Measurements from ENCODE around the gene RPTN.
A peak's percentile ranks its signal among the peaks of the same experiment; 100 is the strongest.

Gene RPTN, protein sequence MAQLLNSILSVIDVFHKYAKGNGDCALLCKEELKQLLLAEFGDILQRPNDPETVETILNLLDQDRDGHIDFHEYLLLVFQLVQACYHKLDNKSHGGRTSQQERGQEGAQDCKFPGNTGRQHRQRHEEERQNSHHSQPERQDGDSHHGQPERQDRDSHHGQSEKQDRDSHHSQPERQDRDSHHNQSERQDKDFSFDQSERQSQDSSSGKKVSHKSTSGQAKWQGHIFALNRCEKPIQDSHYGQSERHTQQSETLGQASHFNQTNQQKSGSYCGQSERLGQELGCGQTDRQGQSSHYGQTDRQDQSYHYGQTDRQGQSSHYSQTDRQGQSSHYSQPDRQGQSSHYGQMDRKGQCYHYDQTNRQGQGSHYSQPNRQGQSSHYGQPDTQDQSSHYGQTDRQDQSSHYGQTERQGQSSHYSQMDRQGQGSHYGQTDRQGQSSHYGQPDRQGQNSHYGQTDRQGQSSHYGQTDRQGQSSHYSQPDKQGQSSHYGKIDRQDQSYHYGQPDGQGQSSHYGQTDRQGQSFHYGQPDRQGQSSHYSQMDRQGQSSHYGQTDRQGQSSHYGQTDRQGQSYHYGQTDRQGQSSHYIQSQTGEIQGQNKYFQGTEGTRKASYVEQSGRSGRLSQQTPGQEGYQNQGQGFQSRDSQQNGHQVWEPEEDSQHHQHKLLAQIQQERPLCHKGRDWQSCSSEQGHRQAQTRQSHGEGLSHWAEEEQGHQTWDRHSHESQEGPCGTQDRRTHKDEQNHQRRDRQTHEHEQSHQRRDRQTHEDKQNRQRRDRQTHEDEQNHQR

DNA sequence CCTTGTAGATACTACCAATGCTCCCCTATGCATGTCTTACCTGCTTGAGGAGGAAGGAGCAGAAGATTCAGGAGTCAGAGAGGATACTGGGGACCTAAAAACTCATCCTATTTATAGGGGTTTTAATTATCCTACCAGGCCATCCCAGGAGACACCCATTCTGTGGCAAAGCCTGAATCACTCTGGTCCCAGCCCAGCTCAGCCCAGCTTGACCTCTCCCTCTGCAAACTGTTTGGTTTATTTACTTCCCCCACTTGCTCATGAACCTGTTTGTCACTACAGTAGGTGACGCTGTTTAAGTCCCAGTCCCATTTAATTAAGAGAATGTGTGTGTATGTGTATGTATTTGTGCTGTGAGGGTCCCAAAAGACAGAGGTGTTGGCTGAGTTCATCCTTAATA is at the start of gene RPTN:
TSS of gene RPTN (minus strand) at position 85 of the 400 bp plus-strand sequence. CDS start 1,339 bp downstream, outside the sequence.
- no peak within 1 kb of the TSS for H3K27ac ChIP-seq
- TF ChIP-seq, protein P1, sequence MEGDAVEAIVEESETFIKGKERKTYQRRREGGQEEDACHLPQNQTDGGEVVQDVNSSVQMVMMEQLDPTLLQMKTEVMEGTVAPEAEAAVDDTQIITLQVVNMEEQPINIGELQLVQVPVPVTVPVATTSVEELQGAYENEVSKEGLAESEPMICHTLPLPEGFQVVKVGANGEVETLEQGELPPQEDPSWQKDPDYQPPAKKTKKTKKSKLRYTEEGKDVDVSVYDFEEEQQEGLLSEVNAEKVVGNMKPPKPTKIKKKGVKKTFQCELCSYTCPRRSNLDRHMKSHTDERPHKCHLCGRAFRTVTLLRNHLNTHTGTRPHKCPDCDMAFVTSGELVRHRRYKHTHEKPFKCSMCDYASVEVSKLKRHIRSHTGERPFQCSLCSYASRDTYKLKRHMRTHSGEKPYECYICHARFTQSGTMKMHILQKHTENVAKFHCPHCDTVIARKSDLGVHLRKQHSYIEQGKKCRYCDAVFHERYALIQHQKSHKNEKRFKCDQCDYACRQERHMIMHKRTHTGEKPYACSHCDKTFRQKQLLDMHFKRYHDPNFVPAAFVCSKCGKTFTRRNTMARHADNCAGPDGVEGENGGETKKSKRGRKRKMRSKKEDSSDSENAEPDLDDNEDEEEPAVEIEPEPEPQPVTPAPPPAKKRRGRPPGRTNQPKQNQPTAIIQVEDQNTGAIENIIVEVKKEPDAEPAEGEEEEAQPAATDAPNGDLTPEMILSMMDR (conservative IDR thresholded peaks at IDR 0.05) = no peak
- no peak for TF ChIP-seq ZFX (IDR thresholded peaks at IDR 0.05)

DNA sequence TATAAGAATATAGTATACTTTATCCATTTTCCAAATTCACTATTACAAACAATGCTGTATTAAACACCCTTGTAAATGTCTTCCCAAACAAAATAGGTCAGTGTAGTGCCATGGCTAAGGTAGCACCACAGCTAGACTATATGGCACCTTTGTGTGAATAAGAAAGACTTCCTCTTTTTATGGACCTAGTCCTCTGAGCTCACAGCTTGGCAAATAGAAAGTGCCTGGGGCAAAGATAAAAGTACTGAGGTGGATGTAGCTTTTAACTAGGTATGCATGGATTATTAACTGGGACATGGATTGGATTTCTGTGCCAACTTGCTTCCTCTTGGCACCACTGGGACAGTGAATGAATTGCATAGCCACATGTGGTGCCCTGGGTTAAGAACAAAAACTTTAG is 40.0 kb upstream of the RPTN start:
- TF ChIP-seq, protein P1 (conservative IDR thresholded peaks at IDR 0.05) = no peak
- TF ChIP-seq ZFX (IDR thresholded peaks at IDR 0.05) = no peak
- no peak overlapping the region for H3K27ac ChIP-seq

DNA sequence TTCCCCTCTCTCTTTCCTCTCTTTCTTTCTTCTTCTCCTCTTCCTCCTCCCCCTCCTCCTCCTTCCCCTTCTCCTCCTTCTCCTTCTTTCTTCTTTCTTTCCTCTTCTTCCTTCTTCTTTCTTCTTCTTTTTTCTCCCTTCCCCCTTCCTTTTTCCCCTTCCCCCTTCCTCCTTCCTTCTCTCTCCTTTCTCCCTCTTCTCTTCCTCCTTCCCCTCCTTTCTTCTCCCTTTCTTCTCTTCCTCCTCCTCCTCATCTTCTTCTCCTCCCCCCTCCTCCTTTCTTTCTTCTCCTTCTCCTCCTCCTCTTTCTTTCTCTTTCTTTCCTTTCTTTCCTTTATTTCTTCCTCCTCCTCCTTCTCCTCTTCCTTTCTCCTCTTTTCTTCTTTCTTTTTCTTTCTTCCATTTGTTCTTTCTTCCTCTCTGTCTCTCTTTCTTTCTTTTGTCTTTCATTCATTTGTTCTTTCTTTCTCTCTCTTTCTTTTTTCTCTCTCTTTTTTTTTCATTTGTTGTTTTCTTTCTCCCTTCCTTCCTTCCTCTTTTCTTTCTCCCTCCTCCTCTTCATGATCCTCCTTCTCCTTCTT is 38.4 kb upstream of the RPTN start:
- H3K27ac ChIP-seq = no peak overlapping the region
- TF ChIP-seq ZFX (IDR thresholded peaks at IDR 0.05) = no peak
- TF ChIP-seq, protein P1 (conservative IDR thresholded peaks at IDR 0.05) = no peak

DNA sequence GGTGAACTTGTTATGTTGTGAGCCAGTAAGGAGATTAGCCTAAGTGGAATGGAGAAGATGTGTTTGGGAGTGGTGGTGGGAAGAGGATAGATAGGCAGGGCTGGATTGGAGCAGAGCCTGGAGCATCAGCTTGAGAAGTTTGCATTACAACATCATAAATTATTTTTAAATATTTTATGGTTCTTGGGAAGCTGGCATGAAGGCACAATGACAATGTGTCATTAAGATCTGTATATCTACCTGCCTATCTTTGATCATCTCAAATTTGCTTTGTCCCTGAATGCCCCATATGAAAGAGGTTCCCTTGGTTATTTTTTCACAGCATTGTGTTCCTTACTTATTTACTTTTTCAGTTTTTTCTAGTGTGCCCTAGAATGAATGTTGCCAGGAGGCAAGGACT is 32.7 kb upstream of the RPTN start:
- peak overlapping the region; percentile 100 for H3K27ac ChIP-seq

DNA sequence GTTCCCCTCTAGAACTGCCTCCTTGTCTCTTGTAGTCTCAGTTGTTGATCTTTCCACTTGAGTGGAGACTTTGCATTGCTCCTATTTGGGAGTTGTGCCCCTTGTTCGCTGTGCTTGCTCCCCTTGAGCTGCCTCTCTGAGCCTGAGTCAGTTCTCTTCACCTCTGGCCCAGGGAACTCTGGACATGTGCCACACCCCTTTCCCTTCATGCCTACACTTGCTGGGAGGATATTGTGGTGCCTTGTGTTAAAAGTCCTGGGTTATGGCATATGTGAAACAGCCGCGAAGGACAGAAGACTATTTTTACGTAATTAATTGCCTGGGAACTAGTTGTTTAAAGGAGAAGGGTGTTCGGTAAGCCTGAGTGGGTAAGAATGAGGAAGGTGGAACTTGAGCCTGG is 32.2 kb upstream of the RPTN start:
- TF ChIP-seq ZFX (IDR thresholded peaks at IDR 0.05) = no peak
- TF ChIP-seq, protein P1 (conservative IDR thresholded peaks at IDR 0.05) = no peak
- peak overlapping the region; percentile 100 for H3K27ac ChIP-seq

More for the DNA sequence above, 32.7 kb upstream of the RPTN start:
- no peak for TF ChIP-seq ZFX (IDR thresholded peaks at IDR 0.05)
- TF ChIP-seq, protein P1 (conservative IDR thresholded peaks at IDR 0.05) = no peak

DNA sequence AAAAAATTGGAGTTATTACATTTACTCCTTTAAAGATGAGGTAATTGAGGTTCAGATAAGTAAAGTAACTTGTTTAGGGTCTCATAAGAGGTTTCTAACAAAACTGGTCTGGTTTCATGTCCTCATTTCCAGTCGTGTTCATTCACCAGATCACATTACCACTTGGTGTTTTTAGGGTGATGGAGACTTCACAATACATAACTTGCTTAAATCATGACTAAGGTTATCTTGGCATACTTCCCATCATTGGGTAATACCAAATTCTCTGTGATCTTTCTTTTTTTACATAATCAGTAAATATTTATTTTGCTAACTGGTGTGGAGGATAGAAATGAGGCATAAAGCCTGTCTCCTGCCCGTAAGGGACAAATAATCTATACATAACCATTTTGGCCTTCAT is 31.6 kb upstream of the RPTN start:
- no peak for TF ChIP-seq ZFX (IDR thresholded peaks at IDR 0.05)
- TF ChIP-seq, protein P1 (conservative IDR thresholded peaks at IDR 0.05) = no peak
- H3K27ac ChIP-seq = peak overlapping the region; percentile 100
